Measurements from ENCODE around the gene LYSMD3.

The LYSMD3 gene

DNA sequence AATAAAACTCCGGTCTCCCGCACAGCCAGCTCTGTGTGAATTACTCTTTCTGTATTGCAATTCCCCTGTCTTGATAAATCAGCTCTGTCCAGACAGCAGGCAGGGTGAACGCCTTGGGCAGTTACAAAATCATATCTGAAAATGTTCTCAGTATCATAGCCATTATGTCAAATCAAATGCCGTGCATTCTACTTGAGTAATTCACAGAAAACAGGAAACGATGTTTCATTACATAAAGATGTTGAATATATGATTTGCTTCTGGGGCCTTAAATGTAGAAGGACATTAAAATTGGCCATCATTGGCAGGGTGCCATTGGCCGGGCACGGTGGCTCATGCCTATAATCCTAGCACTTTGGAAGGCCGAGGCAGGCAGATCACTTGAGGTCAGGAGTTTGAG, 46.2 kb downstream of the LYSMD3 start:
- TF ChIP-seq, protein P1, sequence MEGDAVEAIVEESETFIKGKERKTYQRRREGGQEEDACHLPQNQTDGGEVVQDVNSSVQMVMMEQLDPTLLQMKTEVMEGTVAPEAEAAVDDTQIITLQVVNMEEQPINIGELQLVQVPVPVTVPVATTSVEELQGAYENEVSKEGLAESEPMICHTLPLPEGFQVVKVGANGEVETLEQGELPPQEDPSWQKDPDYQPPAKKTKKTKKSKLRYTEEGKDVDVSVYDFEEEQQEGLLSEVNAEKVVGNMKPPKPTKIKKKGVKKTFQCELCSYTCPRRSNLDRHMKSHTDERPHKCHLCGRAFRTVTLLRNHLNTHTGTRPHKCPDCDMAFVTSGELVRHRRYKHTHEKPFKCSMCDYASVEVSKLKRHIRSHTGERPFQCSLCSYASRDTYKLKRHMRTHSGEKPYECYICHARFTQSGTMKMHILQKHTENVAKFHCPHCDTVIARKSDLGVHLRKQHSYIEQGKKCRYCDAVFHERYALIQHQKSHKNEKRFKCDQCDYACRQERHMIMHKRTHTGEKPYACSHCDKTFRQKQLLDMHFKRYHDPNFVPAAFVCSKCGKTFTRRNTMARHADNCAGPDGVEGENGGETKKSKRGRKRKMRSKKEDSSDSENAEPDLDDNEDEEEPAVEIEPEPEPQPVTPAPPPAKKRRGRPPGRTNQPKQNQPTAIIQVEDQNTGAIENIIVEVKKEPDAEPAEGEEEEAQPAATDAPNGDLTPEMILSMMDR (IDR thresholded peaks at IDR 0.05; ENCODE audit: low read depth, low read length), result no peak
- no peak overlapping the region for H3K4me3 ChIP-seq (ENCODE audit: low read depth, low read length)

DNA sequence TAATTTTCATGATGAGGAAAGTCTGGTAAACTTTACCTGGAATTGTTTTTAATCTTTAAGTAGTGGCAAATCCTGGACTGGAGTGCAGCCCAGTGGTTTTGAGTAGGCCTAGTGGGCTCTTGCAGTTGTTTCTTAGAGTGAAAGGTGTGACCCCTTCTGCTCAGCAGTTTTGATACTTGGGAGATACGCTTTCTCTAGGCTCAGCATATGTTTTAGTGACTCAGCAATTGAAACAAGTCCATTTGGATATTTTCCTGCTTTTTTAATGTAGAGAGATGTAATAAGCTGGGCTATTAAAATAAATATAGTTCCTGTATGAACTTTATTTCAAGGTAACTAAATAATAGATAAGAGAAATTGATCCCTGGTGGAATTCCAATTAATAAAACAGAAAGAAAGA, 48.7 kb downstream of the LYSMD3 start:
- TF ChIP-seq, protein P1 (IDR thresholded peaks at IDR 0.05; ENCODE audit: low read depth, low read length), result no peak
- no peak overlapping the region for H3K4me3 ChIP-seq (ENCODE audit: low read depth, low read length)

DNA sequence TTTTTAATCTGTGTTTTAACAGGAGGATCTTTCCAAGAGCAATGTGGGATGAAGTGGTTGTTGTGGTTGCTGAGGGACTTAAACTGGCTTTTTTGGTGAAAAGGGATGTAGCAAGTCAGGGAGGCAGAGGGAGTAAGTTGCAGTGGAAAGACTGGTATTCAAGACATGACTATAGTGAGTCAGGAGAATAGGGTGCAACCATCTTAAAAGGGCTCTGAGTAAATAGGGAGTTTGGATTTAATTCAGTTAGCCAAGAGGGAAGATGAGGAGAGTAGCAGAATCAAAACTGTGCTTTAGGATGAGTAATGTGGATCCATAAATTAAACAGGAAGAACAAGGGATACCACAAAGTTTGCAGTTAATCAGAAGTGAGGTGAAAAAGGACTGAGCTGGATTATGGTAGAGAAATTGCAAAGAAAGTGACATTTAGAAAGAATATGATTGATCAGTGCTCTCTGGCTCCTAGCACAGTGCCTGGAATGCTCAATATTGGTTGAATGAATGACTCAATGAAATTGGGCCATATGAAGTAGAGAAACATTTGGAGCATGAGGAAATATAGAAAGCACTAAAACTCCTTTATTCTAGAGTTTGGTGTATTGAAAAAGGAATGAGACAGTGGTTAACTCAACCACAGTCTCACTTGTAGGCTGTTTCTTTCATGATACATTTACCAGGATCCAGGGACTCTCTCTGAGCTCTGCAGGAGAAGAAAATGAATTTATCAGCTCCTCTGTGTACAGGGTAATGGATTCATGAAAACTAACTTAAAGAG, 49.6 kb downstream of the LYSMD3 start:
- TF ChIP-seq, protein P1 (IDR thresholded peaks at IDR 0.05; ENCODE audit: low read depth, low read length), result no peak
- H3K4me3 ChIP-seq (ENCODE audit: low read depth, low read length), result no peak overlapping the region

DNA sequence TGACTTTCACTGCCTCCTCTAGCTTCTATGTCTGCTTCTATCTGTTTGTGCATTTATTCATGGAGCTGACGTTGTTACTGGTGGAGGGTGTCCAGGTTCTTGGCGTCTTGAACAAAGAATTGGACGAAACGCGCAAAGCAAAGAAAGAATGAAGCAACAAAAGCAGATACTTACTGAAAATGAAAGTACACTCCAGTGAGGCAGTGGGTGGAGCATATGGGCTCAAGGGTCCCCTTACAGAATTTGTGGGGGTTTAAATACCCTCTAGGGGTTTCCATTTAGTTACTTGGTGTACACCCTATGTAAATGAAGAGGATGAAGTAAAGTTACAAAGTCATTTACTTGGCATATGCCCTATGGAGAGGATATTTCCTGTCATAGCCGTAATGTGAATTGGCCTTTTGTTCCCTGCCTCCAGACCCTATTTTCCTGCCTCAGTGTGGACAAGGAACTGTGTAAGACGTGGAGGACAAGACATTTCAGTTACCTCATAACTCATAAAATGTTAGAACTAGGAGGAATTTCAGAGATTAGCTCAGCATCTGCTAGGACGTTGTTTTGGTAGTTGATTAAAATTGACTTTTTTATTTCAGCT, 51.7 kb downstream of the LYSMD3 start:
- TF ChIP-seq, protein P1 (IDR thresholded peaks at IDR 0.05; ENCODE audit: low read depth, low read length), result no peak

DNA sequence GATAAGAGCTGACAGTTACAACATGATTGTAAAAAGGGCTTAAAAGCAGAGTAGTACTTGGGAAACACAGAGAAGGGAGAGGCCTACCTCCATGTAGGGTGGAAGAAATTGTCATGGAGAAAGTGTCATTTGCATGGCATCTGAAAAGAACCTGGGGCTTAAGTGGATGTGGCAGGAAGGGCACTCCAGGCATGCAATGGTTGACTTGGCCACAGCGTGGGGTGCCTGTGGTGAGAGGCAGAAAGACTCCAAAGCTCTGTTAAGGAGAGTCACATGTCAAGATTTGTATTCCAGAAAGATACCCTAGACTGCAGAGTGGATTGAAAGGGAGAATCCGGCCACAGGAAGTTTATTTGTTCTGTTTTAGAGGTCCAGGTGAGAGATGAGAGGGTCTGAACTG, 52.3 kb downstream of the LYSMD3 start:
- TF ChIP-seq, protein P1 (IDR thresholded peaks at IDR 0.05; ENCODE audit: low read depth, low read length), result 0 out of 2 replicates have a peak, but pooled peaks have one; percentile 2
- no peak overlapping the region for H3K4me3 ChIP-seq (ENCODE audit: low read depth, low read length)

More for the DNA sequence above, 51.7 kb downstream of the LYSMD3 start:
- peak overlapping the region; percentile 5 for H3K4me3 ChIP-seq (ENCODE audit: low read depth, low read length)

DNA sequence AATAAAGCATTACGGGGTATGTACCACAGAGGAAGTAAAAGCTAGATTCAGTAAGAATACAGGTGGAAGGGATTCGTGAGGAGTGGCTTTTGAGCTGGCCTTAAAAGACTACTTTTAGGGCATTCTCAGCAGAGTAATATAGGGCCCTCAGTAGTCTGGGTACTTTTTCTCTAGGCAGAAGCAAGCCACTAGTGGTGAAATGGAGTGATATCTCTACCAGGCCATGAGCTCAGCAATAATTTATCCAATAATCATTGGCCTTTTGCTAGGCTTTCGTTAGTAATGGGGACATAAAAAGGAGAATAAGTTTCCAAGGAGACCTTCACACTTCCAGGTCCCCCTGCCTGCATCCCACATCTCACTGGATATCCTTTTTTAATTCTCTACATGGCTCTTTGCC, 53.0 kb downstream of the LYSMD3 start:
- H3K4me3 ChIP-seq (ENCODE audit: low read depth, low read length), result no peak overlapping the region
- TF ChIP-seq, protein P1 (IDR thresholded peaks at IDR 0.05; ENCODE audit: low read depth, low read length), result no peak

DNA sequence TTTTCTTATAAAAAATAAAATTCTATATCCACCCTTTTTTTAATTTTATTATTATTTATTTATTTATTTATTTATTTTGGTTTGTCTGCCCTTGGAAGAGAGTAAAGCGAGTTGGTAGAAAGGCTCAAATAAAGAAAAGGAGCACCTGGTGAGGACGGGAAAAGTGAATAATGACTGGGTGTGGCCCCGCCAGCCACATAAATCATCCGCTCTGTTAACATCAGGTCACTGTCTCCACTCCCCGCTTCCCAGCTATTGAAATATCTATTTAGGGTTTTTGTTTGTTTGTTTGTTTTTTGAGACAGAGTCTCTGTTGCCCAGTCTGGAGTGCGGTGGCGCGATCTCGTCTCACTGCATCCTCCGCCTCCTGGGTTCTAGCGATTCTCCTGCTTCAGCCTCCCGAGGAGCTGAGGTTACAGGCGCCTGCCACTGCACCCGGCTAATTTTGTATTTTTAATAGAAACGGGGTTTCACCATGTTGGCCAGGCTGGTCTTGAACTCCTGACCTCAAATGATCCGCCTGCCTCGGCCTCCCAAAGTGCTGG, 53.9 kb downstream of the LYSMD3 start:
- TF ChIP-seq, protein P1 (IDR thresholded peaks at IDR 0.05; ENCODE audit: low read depth, low read length), result no peak
- peak overlapping the region; percentile 85 for H3K4me3 ChIP-seq (ENCODE audit: low read depth, low read length)
